Neural cell (in vitro differentiated cells): Measurements from ENCODE around the gene COIL.

Experiments
- CTCF ChIP-seq: fragments of 450-650 bp; IDR thresholded peaks from 2 replicates; pipeline ENCODE4 v1.5.1; 2014; ENCODE audit warnings: antibody characterized with exemption, mild to moderate bottlenecking, moderate library complexity; ENCODE audit not compliant: poor library complexity, severe bottlenecking
- RAD21 ChIP-seq: fragments of 450-650 bp; conservative IDR thresholded peaks from 2 replicates; pipeline ENCODE4 v1.6.1; 2014; ENCODE audit warnings: antibody characterized with exemption, mild to moderate bottlenecking, moderate library complexity

- TF ChIP-seq RAD21 = no peak
- TF ChIP-seq CTCF = no peak
Observed at GRCh38 chr17:56933151-56933745, 27.6 kb downstream of the COIL start.
